Stimulated activated CD8-positive, alpha-beta memory T cell treated with anti-CD3 and anti-CD28 coated beads, Interleukin-15, amount 100 ng/mL, for 48 hours (primary cell): ENCODE data around the gene SIRT4.
"Not testable (repeated sequence)": the region's sequence is repeated elsewhere in the genome, so short reads cannot be mapped to it uniquely, and the experiment has no call there.

Experiments
- DNase-seq, 2 donors: peaks; one replicate each; pipeline ENCODE4 v3.0.0-alpha.2; 2020; ENCODE audit warnings: low read depth in 2 of 2

Gene SIRT4

GRCh38 chr12:120301962-120302815 lies at the start of gene SIRT4:
TSS of gene SIRT4 (plus strand) at chr12:120302321. CDS start at chr12:120303562, 1,241 bp downstream.
- peak; percentile 72 to 75 for DNase-seq

GRCh38 chr12:120253313-120253712 lies 48.8 kb upstream of the SIRT4 start:
- not testable (repeated sequence) for DNase-seq

GRCh38 chr12:120254809-120255208 lies 47.3 kb upstream of the SIRT4 start:
- no peak for DNase-seq

- no peak for DNase-seq
These were observed 44.9 kb upstream of the SIRT4 start for GRCh38 chr12:120257041-120257821.

GRCh38 chr12:120258323-120258896 lies 43.7 kb upstream of the SIRT4 start:
- DNase-seq, result no peak

GRCh38 chr12:120259418-120260202 lies 42.5 kb upstream of the SIRT4 start:
- DNase-seq, result no peak

- DNase-seq, result no peak
These were observed 41.5 kb upstream of the SIRT4 start for GRCh38 chr12:120260607-120261006.

GRCh38 chr12:120261951-120262851 lies 39.9 kb upstream of the SIRT4 start:
- DNase-seq, result no peak

- DNase-seq, result no peak
These were observed 39.0 kb upstream of the SIRT4 start for GRCh38 chr12:120262852-120263747.

GRCh38 chr12:120263748-120264085 lies 38.4 kb upstream of the SIRT4 start:
- no peak for DNase-seq

GRCh38 chr12:120264086-120264903 lies 37.8 kb upstream of the SIRT4 start:
- DNase-seq, result no peak

GRCh38 chr12:120264904-120265472 lies 37.1 kb upstream of the SIRT4 start:
- DNase-seq, result no peak

- peak; percentile 80 to 83 for DNase-seq
These were observed 36.5 kb upstream of the SIRT4 start, which contains the start of gene PXN for GRCh38 chr12:120265473-120266179. TSS of gene PXN (minus strand) at chr12:120265730. CDS start at chr12:120265629, 101 bp downstream.

- no peak for DNase-seq
These were observed 35.8 kb upstream of the SIRT4 start for GRCh38 chr12:120266180-120266870.

GRCh38 chr12:120267736-120268135 lies 34.4 kb upstream of the SIRT4 start:
- no peak for DNase-seq

GRCh38 chr12:120276734-120277133 lies 25.4 kb upstream of the SIRT4 start:
- DNase-seq, result no peak
